HUDEP-2 (cell line): Measurements from ENCODE around the gene ZNF524.
"Not testable (repeated sequence)": the region's sequence is repeated elsewhere in the genome, so short reads cannot be mapped to it uniquely, and the experiment has no call there.

Source experiments
- DNase-seq, 76 experiments: peaks; one replicate each; lab custom pipeline; 2025; ENCODE audit not compliant: unreplicated experiment in 76 of 76; lab: John Stamatoyannopoulos, UW

The ZNF524 gene

GRCh38 chr19:55599842-55600661 lies at the start of gene ZNF524:
Gene ZNF524 (plus strand): TSS chr19:55600288. CDS start chr19:55602113, 1,825 bp downstream.
- peak in 75 of 76 experiments; percentile 67 to 99 (median 89) for DNase-seq

- no peak for DNase-seq
Measured at GRCh38 chr19:55550321-55550650, 49.8 kb upstream of the ZNF524 start.

- no peak for DNase-seq
Measured at GRCh38 chr19:55552206-55552605, 47.9 kb upstream of the ZNF524 start.

GRCh38 chr19:55552620-55553019 lies 47.5 kb upstream of the ZNF524 start:
- no peak for DNase-seq

GRCh38 chr19:55553217-55554182 lies 46.6 kb upstream of the ZNF524 start:
- DNase-seq = no peak

GRCh38 chr19:55554302-55554701 lies 45.8 kb upstream of the ZNF524 start:
- no peak for DNase-seq

- DNase-seq = no peak
Measured at GRCh38 chr19:55554741-55555152, 45.3 kb upstream of the ZNF524 start.

- no peak for DNase-seq
Measured at GRCh38 chr19:55559684-55560083, 40.4 kb upstream of the ZNF524 start.

- DNase-seq = no peak
Measured at GRCh38 chr19:55563261-55563690, 36.8 kb upstream of the ZNF524 start.

- DNase-seq = no peak
Measured at GRCh38 chr19:55566823-55567222, 33.3 kb upstream of the ZNF524 start.

- DNase-seq = no peak
Measured at GRCh38 chr19:55567708-55568328, 32.3 kb upstream of the ZNF524 start.

GRCh38 chr19:55569477-55569876 lies 30.6 kb upstream of the ZNF524 start:
- not testable (repeated sequence) for DNase-seq

GRCh38 chr19:55573929-55574328 lies 26.2 kb upstream of the ZNF524 start:
- DNase-seq = not testable (repeated sequence)

- no peak for DNase-seq
Measured at GRCh38 chr19:55576746-55577145, 23.3 kb upstream of the ZNF524 start.

- DNase-seq = no peak
Measured at GRCh38 chr19:55578031-55578760, 21.9 kb upstream of the ZNF524 start.

- no peak for DNase-seq
Measured at GRCh38 chr19:55578761-55579747, 21.0 kb upstream of the ZNF524 start.

- DNase-seq = peak in 2 of 76 experiments; percentile 9 to 15
Measured at GRCh38 chr19:55579766-55580621, 20.1 kb upstream of the ZNF524 start.

GRCh38 chr19:55580628-55581144 lies 19.4 kb upstream of the ZNF524 start, which contains the start of gene ZNF579:
Gene ZNF579 (minus strand): TSS chr19:55580848. CDS start chr19:55579639, 1,209 bp downstream.
- DNase-seq = peak in 74 of 76 experiments; percentile 18 to 91 (median 73)
